ENCODE measurements around the gene FBRS.
A peak's percentile ranks its signal among the peaks of the same experiment; 100 is the strongest.

FBRS gene

GRCh38 chr16:30657866-30658730 lies at the start of gene FBRS:
TSS of gene FBRS (plus strand) at chr16:30658431. CDS start at chr16:30659519, 1,088 bp downstream.
- peaks cover 11% of the 10 kb centered on the region for H3K36me3 ChIP-seq (ENCODE audit: insufficient read depth, low read depth, low read length)

GRCh38 chr16:30609002-30609925 lies 49.0 kb upstream of the FBRS start:
- no peaks in the 10 kb centered on the region for H3K9me3 ChIP-seq (ENCODE audit: insufficient read depth, low read depth, low read length)
- peak overlapping the region; percentile 86 for H3K4me3 ChIP-seq (ENCODE audit: low read length)
- peak overlapping the region; percentile 98 for H3K9ac ChIP-seq (ENCODE audit: low read depth, low read length)

More at GRCh38 chr16:30657866-30658730, at the start of gene FBRS:
- no peaks in the 10 kb centered on the region; the same call in 1 of the 2 replicates for H3K4me1 ChIP-seq (ENCODE audit: insufficient read depth, low read length)
- peak within 1 kb of the TSS; percentile 74 for H3K27ac ChIP-seq (ENCODE audit: low read length)
- peak within 1 kb of the TSS; percentile 95 for H3K4me3 ChIP-seq (ENCODE audit: low read length)
- peaks cover 51% of the 10 kb centered on the region for H3K27me3 ChIP-seq (ENCODE audit: insufficient read depth, low read length)
- H3K9ac ChIP-seq (ENCODE audit: low read depth, low read length), result peak within 1 kb of the TSS; percentile 79
- no peaks in the 10 kb centered on the region for H3K9me3 ChIP-seq (ENCODE audit: insufficient read depth, low read depth, low read length)

GRCh38 chr16:30609926-30610839 lies 48.0 kb upstream of the FBRS start, which contains the start of gene ZNF689:
TSS of gene ZNF689 (minus strand) at chr16:30610389. CDS start at chr16:30610041, 348 bp downstream.
- Histone ChIP-seq H3K9ac (ENCODE audit: low read depth, low read length) (peak within 1 kb of the TSS; percentile 98), H3K4me1 (ENCODE audit: insufficient read depth, low read length) (no peaks in the 10 kb centered on the region), H3K9me3 (ENCODE audit: insufficient read depth, low read depth, low read length) (no peaks in the 10 kb centered on the region), H3K4me3 (ENCODE audit: low read length) (peak within 1 kb of the TSS; percentile 86), H3K36me3 (ENCODE audit: insufficient read depth, low read depth, low read length) (peaks cover 27% of the 10 kb centered on the region), H3K27ac (ENCODE audit: low read length) (peak within 1 kb of the TSS; percentile 89), H3K27me3 (ENCODE audit: insufficient read depth, low read length) (no peaks in the 10 kb centered on the region)

More at GRCh38 chr16:30609002-30609925, 49.0 kb upstream of the FBRS start:
- Histone ChIP-seq H3K27ac (ENCODE audit: low read length) (peak overlapping the region; percentile 89), H3K27me3 (ENCODE audit: insufficient read depth, low read length) (no peaks in the 10 kb centered on the region), H3K36me3 (ENCODE audit: insufficient read depth, low read depth, low read length) (peaks cover 36% of the 10 kb centered on the region), H3K4me1 (ENCODE audit: insufficient read depth, low read length) (no peaks in the 10 kb centered on the region)

DNA sequence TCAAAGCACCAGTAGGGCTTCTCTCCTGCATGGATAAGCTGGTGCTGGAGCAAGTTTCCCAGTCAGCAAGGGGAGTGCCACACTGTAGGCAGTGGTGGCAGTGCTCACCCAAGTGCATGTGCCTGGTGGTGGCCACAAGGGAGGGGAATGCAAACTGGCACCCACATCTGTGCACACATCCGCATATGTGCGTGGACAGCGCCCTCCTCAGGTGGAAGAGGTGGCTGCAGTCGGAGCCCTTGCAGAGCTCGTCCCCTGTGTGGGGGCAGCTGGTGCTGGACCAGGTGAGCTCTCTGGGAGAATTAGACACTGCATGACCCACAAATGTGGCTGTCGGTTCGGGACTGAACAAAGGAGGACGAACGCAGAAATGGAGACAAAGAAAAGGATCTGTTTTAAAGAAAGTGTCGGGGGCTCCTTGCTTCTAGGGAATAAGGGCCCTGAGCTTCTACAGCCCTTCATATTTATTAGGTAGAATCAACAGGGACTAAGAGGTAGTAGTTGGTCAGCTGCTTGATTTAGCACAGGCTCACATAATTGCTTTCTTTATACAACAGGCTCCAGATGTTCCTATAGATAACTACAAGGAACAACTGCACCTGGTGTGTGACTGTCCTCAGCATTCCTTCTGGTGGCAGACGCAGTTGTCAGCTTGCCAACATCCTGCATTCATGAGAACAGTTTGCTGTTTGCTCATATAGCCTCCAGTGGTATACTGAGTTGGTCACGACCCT lies 42.7 kb upstream of the FBRS start:
- no peaks in the 10 kb centered on the region for H3K9me3 ChIP-seq (ENCODE audit: insufficient read depth, low read depth, low read length)
- no peaks in the 10 kb centered on the region for H3K36me3 ChIP-seq (ENCODE audit: insufficient read depth, low read depth, low read length)
- H3K27ac ChIP-seq (ENCODE audit: low read length), result no peak overlapping the region
- peaks cover 5% of the 10 kb centered on the region; the same call in 1 of the 2 replicates for H3K27me3 ChIP-seq (ENCODE audit: insufficient read depth, low read length)
- no peak overlapping the region for H3K4me3 ChIP-seq (ENCODE audit: low read length)
- H3K4me1 ChIP-seq (ENCODE audit: insufficient read depth, low read length), result no peaks in the 10 kb centered on the region
- no peak overlapping the region for H3K9ac ChIP-seq (ENCODE audit: low read depth, low read length)

- Histone ChIP-seq H3K4me1 (ENCODE audit: insufficient read depth, low read length) (no peaks in the 10 kb centered on the region), H3K27me3 (ENCODE audit: insufficient read depth, low read length) (peaks cover 27% of the 10 kb centered on the region; the same call in 1 of the 2 replicates), H3K36me3 (ENCODE audit: insufficient read depth, low read depth, low read length) (no peaks in the 10 kb centered on the region), H3K9me3 (ENCODE audit: insufficient read depth, low read depth, low read length) (no peaks in the 10 kb centered on the region), H3K4me3 (ENCODE audit: low read length) (no peak overlapping the region), H3K27ac (ENCODE audit: low read length) (no peak overlapping the region), H3K9ac (ENCODE audit: low read depth, low read length) (no peak overlapping the region)
Observed at GRCh38 chr16:30619202-30619601, 39.0 kb upstream of the FBRS start.

GRCh38 chr16:30619638-30620037 lies 38.6 kb upstream of the FBRS start:
- H3K4me1 ChIP-seq (ENCODE audit: insufficient read depth, low read length), result no peaks in the 10 kb centered on the region
- H3K27ac ChIP-seq (ENCODE audit: low read length), result no peak overlapping the region

DNA sequence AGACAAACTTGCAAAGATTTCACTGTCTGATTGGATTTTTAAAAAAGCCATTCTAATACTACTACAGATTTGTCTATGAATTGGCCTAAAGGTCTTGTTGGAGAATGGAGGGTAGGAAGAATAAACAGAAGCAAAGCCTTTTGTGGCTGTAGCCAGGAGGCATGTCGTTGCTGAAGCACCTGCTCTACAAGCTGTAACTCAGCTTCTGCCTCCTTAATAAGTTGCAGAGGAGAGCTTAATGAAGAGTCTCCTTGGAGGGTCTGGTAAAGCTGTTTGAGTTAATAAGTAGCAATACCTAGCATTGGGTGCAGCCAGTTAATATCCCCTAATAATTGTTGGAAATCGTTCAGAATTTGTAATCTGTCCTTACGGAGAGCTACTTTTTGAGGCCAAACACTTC lies 38.1 kb upstream of the FBRS start:
- H3K36me3 ChIP-seq (ENCODE audit: insufficient read depth, low read depth, low read length), result no peaks in the 10 kb centered on the region
- H3K4me3 ChIP-seq (ENCODE audit: low read length), result no peak overlapping the region
- H3K9me3 ChIP-seq (ENCODE audit: insufficient read depth, low read depth, low read length), result no peaks in the 10 kb centered on the region
- no peak overlapping the region for H3K9ac ChIP-seq (ENCODE audit: low read depth, low read length)
- no peaks in the 10 kb centered on the region for H3K4me1 ChIP-seq (ENCODE audit: insufficient read depth, low read length)
- H3K27me3 ChIP-seq (ENCODE audit: insufficient read depth, low read length), result peaks cover 27% of the 10 kb centered on the region; the same call in 1 of the 2 replicates
- no peak overlapping the region for H3K27ac ChIP-seq (ENCODE audit: low read length)

More at GRCh38 chr16:30619638-30620037, 38.6 kb upstream of the FBRS start:
- H3K9me3 ChIP-seq (ENCODE audit: insufficient read depth, low read depth, low read length), result no peaks in the 10 kb centered on the region
- peaks cover 27% of the 10 kb centered on the region; the same call in 1 of the 2 replicates for H3K27me3 ChIP-seq (ENCODE audit: insufficient read depth, low read length)
- H3K4me3 ChIP-seq (ENCODE audit: low read length), result no peak overlapping the region
- H3K36me3 ChIP-seq (ENCODE audit: insufficient read depth, low read depth, low read length), result no peaks in the 10 kb centered on the region
- H3K9ac ChIP-seq (ENCODE audit: low read depth, low read length), result no peak overlapping the region

- no peak overlapping the region for H3K9ac ChIP-seq (ENCODE audit: low read depth, low read length)
- no peaks in the 10 kb centered on the region for H3K36me3 ChIP-seq (ENCODE audit: insufficient read depth, low read depth, low read length)
- no peak overlapping the region for H3K4me3 ChIP-seq (ENCODE audit: low read length)
- H3K27me3 ChIP-seq (ENCODE audit: insufficient read depth, low read length), result peaks cover 27% of the 10 kb centered on the region; the same call in 1 of the 2 replicates
- no peaks in the 10 kb centered on the region for H3K4me1 ChIP-seq (ENCODE audit: insufficient read depth, low read length)
- no peaks in the 10 kb centered on the region for H3K9me3 ChIP-seq (ENCODE audit: insufficient read depth, low read depth, low read length)
- no peak overlapping the region for H3K27ac ChIP-seq (ENCODE audit: low read length)
Observed at GRCh38 chr16:30621765-30622164, 36.5 kb upstream of the FBRS start.

- H3K4me3 ChIP-seq (ENCODE audit: low read length), result no peak overlapping the region
- no peaks in the 10 kb centered on the region for H3K36me3 ChIP-seq (ENCODE audit: insufficient read depth, low read depth, low read length)
- H3K9ac ChIP-seq (ENCODE audit: low read depth, low read length), result no peak overlapping the region
- H3K27me3 ChIP-seq (ENCODE audit: insufficient read depth, low read length), result peaks cover 27% of the 10 kb centered on the region; the same call in 1 of the 2 replicates
- H3K9me3 ChIP-seq (ENCODE audit: insufficient read depth, low read depth, low read length), result no peaks in the 10 kb centered on the region
- H3K27ac ChIP-seq (ENCODE audit: low read length), result no peak overlapping the region
- H3K4me1 ChIP-seq (ENCODE audit: insufficient read depth, low read length), result no peaks in the 10 kb centered on the region
Observed at GRCh38 chr16:30622455-30623032, 35.7 kb upstream of the FBRS start.

Measured in iPS-20b (cell line).